GM21723 (cell line): ENCODE results near the gene STAB2.

Experiments used
- ATAC-seq: cut with Tn5 transposase; IDR thresholded peaks from one replicate; pipeline ENCODE4 v1.9.1; 2021; ENCODE audit warnings: mild to moderate bottlenecking, moderate library complexity; ENCODE audit not compliant: unreplicated experiment

The STAB2 gene

GRCh38 chr12:103690426-103690825 lies 103.4 kb downstream of the STAB2 start:
- ATAC-seq: no peak

DNA sequence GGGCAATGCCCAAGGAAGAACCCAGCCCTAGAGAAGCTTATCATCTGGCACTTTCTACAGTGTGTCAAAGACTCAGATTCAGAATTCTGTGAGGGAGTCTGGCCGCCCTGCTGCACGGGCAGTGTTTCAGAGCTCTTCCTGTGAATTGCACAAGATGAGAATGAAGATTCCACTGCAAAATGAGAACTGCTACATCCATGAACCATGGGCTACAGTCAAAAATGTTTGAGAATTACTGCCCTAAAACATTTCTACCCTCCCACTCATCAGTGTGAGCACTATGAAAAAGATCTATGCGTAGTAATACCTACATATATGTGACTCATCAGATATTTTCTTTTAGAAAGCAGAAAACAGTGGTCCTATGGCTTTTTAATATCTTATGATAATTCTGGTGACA lies 104.0 kb downstream of the STAB2 start:
- no peak for ATAC-seq

- no peak for ATAC-seq
Observed at GRCh38 chr12:103696101-103696500, 109.0 kb downstream of the STAB2 start.

- no peak for ATAC-seq
Observed at GRCh38 chr12:103697971-103698751, 111.1 kb downstream of the STAB2 start.

DNA sequence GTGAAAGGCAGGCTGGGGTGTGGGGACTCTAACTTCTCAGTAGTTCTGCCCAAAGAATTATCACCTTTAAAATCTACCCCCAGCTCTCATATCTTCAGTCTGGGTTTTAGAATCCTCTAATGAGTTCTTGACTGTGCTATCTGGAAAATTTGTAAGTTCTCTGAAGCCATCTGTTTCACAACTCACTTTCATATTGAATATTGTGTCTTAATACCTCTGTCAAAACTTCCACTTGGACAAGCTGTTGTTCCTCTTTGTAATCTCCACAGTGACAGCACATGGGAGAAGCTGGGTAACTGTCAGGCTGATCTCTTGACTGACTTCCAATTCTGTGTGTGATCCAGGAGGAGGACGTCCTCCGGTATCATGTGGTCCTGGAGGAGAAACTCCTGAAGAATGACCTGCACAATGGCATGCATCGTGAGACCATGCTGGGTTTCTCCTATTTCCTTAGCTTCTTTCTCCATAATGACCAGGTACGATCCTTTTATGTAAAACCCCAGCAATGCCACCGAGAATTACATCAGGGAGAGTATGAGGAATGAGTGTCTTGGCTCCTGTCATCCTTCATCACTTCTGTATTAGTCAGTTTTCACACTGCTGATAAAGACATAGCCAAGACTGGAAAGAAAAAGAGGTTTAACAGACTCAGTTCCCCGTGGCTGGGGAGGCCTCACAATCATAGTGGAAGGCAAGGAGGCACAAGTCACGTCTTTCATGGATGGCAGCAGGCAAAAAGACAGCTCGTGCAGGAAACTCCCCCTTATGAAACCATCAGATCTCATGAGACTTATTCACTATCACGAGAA lies 111.9 kb downstream of the STAB2 start:
- no peak for ATAC-seq

- ATAC-seq: no peak
Observed at GRCh38 chr12:103705098-103705497, 118.0 kb downstream of the STAB2 start.

DNA sequence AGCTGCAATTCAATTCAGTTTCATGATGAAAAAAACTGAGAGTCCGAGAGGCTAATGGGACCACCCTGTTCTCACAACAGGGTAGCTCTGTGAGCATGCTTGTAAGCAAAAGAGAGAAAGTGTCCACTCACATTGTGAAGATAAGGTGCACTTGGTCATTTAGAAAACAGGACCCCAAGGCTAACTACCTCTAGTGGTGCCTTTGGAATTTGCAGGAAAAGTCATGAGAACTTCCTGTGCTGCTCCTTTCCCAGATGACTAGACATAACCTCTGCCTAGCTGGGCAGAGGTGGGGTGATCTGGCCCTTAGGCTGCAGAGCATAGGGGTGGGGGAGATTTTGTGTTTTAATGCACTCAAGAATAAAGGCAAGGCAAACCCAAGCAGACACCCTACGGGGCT lies 118.9 kb downstream of the STAB2 start:
- no peak for ATAC-seq

DNA sequence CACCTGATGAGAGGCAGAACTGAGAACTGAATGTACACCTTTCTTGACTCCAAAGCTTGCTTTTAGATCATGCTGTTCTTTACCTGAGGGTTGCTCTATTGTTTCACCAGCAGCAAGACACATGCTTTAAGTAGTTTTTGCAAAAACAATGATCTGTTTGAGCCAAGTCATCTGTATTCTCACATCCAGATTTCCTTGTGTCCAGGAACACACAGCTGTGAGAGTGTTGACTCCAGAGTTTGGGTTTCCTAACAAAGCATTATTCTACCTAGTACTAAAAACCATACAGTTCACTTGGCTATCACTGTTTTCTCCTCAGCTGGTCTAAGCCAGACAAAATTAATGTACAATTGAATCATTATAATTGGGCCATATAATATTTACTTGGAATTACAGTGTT lies 120.4 kb downstream of the STAB2 start:
- no peak for ATAC-seq

- ATAC-seq: no peak
Observed at GRCh38 chr12:103710544-103710943, 123.5 kb downstream of the STAB2 start.

GRCh38 chr12:103712216-103712615 lies 125.1 kb downstream of the STAB2 start:
- no peak for ATAC-seq

DNA sequence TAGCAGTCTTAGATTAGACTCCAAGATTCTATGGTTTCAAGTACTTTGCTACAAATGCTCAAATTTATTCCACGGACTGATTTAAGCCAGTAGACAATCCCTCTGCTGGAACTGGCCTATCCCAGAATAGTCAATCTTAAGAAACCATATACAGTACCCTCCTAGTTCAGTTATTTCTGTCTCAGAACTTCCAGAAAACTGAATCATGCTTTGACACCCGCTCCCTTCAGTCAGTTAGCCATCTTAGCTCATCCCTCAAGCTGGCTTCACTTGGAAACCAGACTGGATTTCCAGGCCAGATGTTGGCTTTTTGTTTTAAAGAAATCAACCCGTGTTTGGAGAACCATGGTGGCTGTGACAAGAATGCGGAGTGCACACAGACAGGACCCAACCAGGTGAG lies 128.4 kb downstream of the STAB2 start:
- ATAC-seq: no peak

DNA sequence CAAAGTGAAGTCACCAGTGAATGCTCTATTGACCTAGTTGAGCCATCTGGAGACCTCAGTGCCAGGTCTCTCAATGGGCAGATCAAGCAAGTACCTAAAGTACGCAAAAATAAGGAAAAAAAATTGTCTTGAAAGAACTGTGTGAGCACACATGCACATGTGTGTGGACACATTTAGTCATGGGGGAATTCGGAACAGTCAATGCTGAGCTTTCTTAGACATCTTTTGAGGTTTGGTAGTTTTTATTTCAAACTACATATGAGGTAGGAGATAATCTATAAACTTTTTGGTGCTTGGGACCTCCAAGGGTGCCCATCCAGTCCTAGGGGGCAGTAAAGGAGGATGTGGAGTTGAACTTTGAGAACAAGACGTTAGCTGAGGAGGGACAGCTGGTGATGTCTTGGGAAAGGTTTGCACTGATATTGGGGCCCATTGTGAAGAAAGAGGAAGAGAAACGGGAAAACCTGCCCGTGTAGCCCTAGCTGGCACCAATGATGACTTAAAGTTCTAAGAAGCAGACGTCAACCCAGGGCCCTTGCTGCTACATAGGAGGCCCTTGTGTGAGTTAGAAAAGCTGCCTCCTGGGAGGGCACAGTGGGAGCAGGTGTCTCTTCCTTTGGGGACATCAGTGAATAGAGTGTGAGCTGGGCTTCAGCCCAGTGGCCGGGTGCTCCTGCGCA lies 129.6 kb downstream of the STAB2 start:
- no peak for ATAC-seq

DNA sequence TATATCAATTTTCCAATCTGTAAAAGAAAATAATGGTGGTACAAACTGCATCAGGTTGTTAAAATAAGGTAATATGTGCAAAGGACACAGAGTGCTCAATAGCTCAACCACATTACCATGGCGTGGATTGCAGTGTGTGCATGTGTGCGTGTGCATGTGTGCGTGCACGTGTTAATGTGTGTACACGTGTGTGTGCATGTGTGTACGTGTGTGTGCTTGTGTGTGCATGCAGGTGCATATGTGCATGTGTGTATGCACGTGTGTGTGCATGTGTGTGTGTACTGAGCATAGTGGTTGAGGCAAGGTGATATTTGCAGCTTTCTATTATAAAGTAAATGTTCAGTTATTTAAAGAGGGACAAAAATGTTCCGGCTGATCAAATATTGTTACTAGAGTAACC lies 138.3 kb downstream of the STAB2 start:
- ATAC-seq: no peak

GRCh38 chr12:103727638-103728037 lies 140.6 kb downstream of the STAB2 start:
- no peak for ATAC-seq

DNA sequence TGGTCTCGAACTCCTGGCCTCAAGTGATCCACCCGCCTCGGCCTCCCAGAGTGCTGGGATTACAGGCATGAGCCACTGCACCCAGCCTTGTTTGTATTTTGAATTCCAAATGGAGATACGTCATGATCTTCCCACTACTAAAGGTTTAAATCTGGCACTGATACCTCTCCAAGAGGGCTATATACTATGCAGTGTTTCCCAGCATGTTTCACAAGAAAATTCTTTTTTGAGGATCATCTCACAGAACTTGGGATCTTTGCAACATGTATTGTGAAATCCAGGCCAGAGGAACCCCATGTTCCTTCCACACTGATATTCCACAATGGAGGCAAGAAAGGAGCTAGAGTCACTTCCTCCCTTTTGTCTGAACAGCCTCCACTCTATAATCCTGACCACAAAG lies 141.2 kb downstream of the STAB2 start:
- ATAC-seq: no peak

GRCh38 chr12:103729499-103729898 lies 142.4 kb downstream of the STAB2 start:
- no peak for ATAC-seq

- ATAC-seq: no peak
Observed at GRCh38 chr12:103731539-103731938, 144.5 kb downstream of the STAB2 start.

DNA sequence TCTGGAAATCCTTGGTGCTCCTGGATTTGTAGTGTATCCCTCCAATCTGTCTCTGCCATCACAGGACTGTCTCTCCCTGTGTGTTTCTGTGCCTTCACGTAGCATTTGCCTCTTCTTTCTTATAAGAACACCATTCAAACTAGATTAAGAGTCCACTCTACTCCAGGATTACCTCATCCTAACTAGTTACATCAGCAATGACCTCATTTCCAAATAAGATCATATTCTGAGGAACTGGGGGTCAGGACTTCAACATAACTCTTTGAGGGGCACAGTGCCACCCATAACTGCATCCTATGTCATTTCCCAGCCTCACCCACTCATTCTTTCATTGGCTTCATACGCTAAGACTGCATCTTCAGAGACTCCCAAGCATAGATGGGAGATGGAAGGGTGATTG lies 147.8 kb downstream of the STAB2 start:
- ATAC-seq: no peak

DNA sequence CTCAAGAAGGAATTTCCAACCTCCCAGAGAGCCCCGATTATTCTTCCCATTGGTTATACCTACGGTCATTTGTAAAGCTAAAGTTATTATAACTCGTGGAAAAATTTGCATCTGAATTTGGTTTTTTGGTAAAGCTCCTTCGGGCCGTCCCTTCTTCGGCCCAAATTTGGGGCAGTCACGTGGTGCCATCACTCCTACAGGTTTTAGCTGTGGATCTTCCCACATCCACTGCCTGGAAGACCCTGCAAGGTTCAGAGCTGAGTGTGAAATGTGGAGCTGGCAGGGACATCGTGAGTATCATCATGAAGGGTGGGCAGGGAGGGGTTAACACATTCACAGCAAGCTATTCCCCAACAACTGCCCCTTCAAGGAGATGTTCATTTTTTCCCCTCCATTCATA lies 148.2 kb downstream of the STAB2 start:
- no peak for ATAC-seq

DNA sequence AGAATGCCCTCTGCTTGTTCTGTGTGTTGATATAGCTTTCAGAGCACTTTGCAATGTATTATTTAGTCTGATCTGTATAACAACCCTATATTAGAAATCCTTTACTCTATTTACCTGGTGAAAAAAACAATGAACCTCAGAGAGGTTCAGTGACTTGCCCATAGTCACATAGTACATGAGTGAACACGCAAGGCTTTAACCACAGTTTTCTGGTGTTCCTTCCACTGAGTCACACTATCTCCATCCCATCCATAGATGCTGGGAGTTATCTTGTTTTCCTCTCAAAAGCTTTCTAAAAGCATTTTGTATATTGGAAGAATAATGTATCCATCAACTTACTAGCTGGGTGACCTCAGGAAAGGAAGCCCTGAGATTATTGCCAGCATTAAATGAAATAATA lies 149.5 kb downstream of the STAB2 start:
- no peak for ATAC-seq

- no peak for ATAC-seq
Observed at GRCh38 chr12:103737881-103738280, 150.8 kb downstream of the STAB2 start.
